Smooth muscle cell (in vitro differentiated cells): ENCODE measurements around the gene ZSCAN5A. TPM values are rescaled to one million over a fixed set of nuclear protein-coding genes. Genes with fewer than 3 reads are reported as not detected.
"Not testable (repeated sequence)": the region's sequence is repeated elsewhere in the genome, so short reads cannot be mapped to it uniquely, and the experiment has no call there.

Experiments
- DNase-seq: peaks from one replicate; lab custom pipeline; 2025; ENCODE audit not compliant: unreplicated experiment; lab: John Stamatoyannopoulos, UW
- H2AFZ ChIP-seq: fragments of 200-600 bp; sonication (generic); 2 replicates; pipeline ENCODE4 v1.6.0; 2016; ENCODE audit warnings: antibody characterized with exemption, low read depth, mild to moderate bottlenecking
- H3F3A ChIP-seq: fragments of 200-600 bp; sonication (generic); 2 replicates; pipeline ENCODE4 v1.6.0; 2017; ENCODE audit warnings: antibody characterized with exemption, low read depth
- H3K27ac ChIP-seq: fragments of 200-600 bp; sonication (generic); 2 replicates; pipeline ENCODE4 v1.5.1; 2016; ENCODE audit warnings: low read depth, mild to moderate bottlenecking
- H3K27me3 ChIP-seq: fragments of 200-600 bp; sonication (generic); 2 replicates; pipeline ENCODE4 v1.6.1; 2016; ENCODE audit warnings: low read depth, mild to moderate bottlenecking
- H3K36me3 ChIP-seq: fragments of 200-600 bp; sonication (generic); 2 replicates; pipeline ENCODE4 v1.5.1; 2016; ENCODE audit warnings: low read depth
- H3K4me1 ChIP-seq: fragments of 200-600 bp; sonication (generic); 2 replicates; pipeline ENCODE4 v1.5.1; 2016; ENCODE audit warnings: low read depth
- H3K4me2 ChIP-seq: fragments of 200-600 bp; sonication (generic); 2 replicates; pipeline ENCODE4 v1.6.0; 2016; ENCODE audit warnings: mild to moderate bottlenecking
- H3K4me3 ChIP-seq: fragments of 200-600 bp; sonication (generic); 2 replicates; pipeline ENCODE4 v1.5.1; 2016; ENCODE audit warnings: mild to moderate bottlenecking
- H3K79me2 ChIP-seq: fragments of 200-600 bp; sonication (generic); 2 replicates; pipeline ENCODE4 v1.6.0; 2016; ENCODE audit warnings: low read depth, mild to moderate bottlenecking
- H3K9ac ChIP-seq: fragments of 200-600 bp; sonication (generic); 2 replicates; pipeline ENCODE4 v1.6.0; 2016; ENCODE audit warnings: low read depth
- H3K9me3 ChIP-seq: fragments of 200-600 bp; sonication (generic); replicated peaks from 2 replicates; pipeline ENCODE4 v1.5.1; 2016; ENCODE audit warnings: low read depth
- H4K20me1 ChIP-seq: fragments of 200-600 bp; sonication (generic); 2 replicates; pipeline ENCODE4 v1.6.0; 2016; ENCODE audit warnings: low read depth
- WGBS: methylation state at CpG from one replicate; pipeline ENCODE4 v1.1.7; 2016; ENCODE audit warnings: low lambda C conversion rate; 5-methylcytosine and 5-hydroxymethylcytosine counted together
- polyA plus RNA-seq: library from polyadenylated mRNA; unstranded; fragments of >200 nt; fragmentation: Nextera tagmentation; extraction: Ambion mirVana; gene quantifications from 2 replicates; pipeline ENCODE4 v1.2.1, GENCODE V29; 2016
- total RNA-seq: library from RNA; depleted of rRNA; stranded (reverse); fragments of >200 nt; gene quantifications from 2 replicates; pipeline ENCODE4 v1.2.3, GENCODE V29; 2014
- TF ChIP-seq, protein P1 (sequence below): fragments of 200-600 bp; sonication (generic); IDR thresholded peaks from 2 replicates; pipeline ENCODE4 v1.5.1; 2017; ENCODE audit warnings: borderline replicate concordance, mild to moderate bottlenecking, antibody characterized with exemption; ENCODE audit not compliant: insufficient read depth, poor library complexity, severe bottlenecking

ZSCAN5A gene
- total and polyA plus RNA-seq, 2 experiments from 2014 or later: 4.7 to 5.3 TPM

DNA sequence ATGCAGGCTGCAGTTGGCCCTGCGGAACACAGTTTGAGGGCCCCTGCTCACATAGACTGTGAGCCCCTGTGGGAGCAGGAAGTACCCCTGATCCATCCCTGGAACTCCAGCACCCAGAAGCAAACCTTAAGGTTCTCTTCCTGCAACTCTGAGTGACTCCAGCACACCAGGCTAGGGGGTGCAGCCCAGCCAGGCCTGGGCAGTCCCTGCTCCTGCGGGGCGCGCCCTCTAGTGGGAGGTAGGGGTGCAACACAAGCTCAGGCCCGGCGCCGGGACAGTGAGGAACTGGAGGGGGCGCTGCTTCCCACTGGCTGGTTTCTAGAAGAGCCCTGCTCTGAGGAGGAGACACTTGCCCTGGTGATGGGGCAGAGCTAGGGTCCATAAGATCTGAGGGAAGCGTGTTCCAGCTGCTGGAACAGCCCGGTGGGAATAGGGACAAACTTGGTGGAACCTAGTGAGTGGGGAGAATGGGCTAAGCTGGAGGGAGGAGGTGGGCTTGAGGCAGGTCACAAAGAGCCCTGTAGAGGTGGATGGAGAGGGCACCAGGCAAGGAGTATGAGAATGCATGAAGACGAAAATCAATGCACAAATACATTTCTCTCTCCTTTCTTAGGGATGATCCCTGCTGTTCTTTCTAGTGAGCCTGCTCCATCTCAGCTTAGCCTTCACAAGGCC, 5.0 kb downstream of the ZSCAN5A start:
- no peaks in the 10 kb centered on the region for H4K20me1 ChIP-seq
- H3K9ac ChIP-seq: no peak overlapping the region
- TF ChIP-seq, protein P1, sequence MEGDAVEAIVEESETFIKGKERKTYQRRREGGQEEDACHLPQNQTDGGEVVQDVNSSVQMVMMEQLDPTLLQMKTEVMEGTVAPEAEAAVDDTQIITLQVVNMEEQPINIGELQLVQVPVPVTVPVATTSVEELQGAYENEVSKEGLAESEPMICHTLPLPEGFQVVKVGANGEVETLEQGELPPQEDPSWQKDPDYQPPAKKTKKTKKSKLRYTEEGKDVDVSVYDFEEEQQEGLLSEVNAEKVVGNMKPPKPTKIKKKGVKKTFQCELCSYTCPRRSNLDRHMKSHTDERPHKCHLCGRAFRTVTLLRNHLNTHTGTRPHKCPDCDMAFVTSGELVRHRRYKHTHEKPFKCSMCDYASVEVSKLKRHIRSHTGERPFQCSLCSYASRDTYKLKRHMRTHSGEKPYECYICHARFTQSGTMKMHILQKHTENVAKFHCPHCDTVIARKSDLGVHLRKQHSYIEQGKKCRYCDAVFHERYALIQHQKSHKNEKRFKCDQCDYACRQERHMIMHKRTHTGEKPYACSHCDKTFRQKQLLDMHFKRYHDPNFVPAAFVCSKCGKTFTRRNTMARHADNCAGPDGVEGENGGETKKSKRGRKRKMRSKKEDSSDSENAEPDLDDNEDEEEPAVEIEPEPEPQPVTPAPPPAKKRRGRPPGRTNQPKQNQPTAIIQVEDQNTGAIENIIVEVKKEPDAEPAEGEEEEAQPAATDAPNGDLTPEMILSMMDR: peak; percentile 73
- no peak overlapping the region for H2AFZ ChIP-seq
- no peak overlapping the region for H3K4me2 ChIP-seq
- H3F3A ChIP-seq: no peaks in the 10 kb centered on the region
- peaks cover 11% of the 10 kb centered on the region for H3K79me2 ChIP-seq
- peaks cover 5% of the 10 kb centered on the region for H3K4me1 ChIP-seq
- no peaks in the 10 kb centered on the region for H3K27me3 ChIP-seq
- H3K4me3 ChIP-seq: no peak overlapping the region
- H3K9me3 ChIP-seq: no peaks in the 10 kb centered on the region
- no peaks in the 10 kb centered on the region for H3K36me3 ChIP-seq
- WGBS: 70% methylated on average over 11 of the region's 11 CpGs
- H3K27ac ChIP-seq: no peak overlapping the region
- DNase-seq: no peak

DNA sequence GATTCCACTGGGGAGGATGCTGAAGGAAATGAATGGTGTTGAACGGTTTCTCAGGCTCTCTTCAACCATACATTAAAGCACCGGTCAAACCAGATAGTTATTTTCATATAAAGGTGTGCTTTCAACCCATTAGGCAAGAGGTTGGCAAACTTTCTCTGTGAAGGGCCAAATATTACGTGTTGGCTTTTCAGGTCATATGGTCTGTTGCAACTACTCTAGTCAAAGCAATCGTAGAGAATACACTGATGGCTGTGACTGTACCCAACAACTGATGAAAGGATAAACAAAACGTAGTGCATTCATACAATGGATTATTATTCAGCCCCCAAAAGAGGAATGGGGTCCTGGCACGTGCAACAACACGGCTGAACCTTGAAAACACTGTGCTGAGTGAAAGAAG, 5.8 kb downstream of the ZSCAN5A start:
- Histone ChIP-seq H3K4me1 (peaks cover 4% of the 10 kb centered on the region), H3K27ac (no peak overlapping the region), H2AFZ (no peak overlapping the region), H3K4me3 (no peak overlapping the region), H3K4me2 (no peak overlapping the region), H3K27me3 (no peaks in the 10 kb centered on the region), H3F3A (no peaks in the 10 kb centered on the region), H3K9ac (no peak overlapping the region), H3K79me2 (peaks cover 11% of the 10 kb centered on the region), H4K20me1 (no peaks in the 10 kb centered on the region), H3K9me3 (no peaks in the 10 kb centered on the region), H3K36me3 (no peaks in the 10 kb centered on the region)
- TF ChIP-seq, protein P1: no peak
- WGBS: 95% methylated on average over 7 of the region's 7 CpGs
- DNase-seq: no peak

GRCh38 chr19:56307062-56307461, 7.6 kb downstream of the ZSCAN5A start:
- not testable (repeated sequence) for H3K79me2 ChIP-seq, H3K4me3 ChIP-seq, H3K9me3 ChIP-seq, H3K4me2 ChIP-seq, H4K20me1 ChIP-seq, H3K36me3 ChIP-seq, H3K4me1 ChIP-seq, H3K27ac ChIP-seq, H3K27me3 ChIP-seq, DNase-seq, H3K9ac ChIP-seq, H3F3A ChIP-seq, H2AFZ ChIP-seq
- 91% methylated on average over 6 of the region's 6 CpGs for WGBS

DNA sequence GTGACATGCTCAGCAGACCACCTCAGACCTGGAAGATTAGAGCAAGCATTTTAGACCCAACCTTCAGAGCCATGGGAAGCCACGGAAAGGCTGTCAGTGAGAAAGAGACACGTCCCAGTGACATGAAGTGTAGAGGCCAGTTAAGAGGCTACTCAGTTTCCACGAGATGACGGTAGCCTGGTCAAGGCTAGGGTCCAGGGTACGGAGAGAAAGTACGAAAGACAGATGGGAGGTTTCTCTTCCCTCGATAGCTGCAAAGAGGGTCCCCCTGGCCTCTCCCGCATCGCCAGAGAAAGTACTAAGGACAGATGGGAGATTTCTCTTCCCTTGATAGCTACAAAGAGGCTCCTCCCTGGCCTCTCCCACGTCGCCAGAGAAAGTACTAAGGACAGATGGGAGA, 8.6 kb downstream of the ZSCAN5A start:
- no peak overlapping the region for H3K27ac ChIP-seq
- no peak overlapping the region for H3K9ac ChIP-seq
- no peaks in the 10 kb centered on the region for H3K4me1 ChIP-seq
- no peaks in the 10 kb centered on the region for H3K36me3 ChIP-seq
- no peak for DNase-seq
- H3K4me3 ChIP-seq: no peak overlapping the region
- no peak overlapping the region for H2AFZ ChIP-seq
- no peaks in the 10 kb centered on the region for H3K79me2 ChIP-seq
- H3F3A ChIP-seq: no peaks in the 10 kb centered on the region
- 92% methylated on average over 11 of the region's 11 CpGs for WGBS
- H3K4me2 ChIP-seq: no peak overlapping the region
- no peaks in the 10 kb centered on the region for H3K27me3 ChIP-seq
- no peaks in the 10 kb centered on the region for H3K9me3 ChIP-seq
- TF ChIP-seq, protein P1: no peak
- H4K20me1 ChIP-seq: no peaks in the 10 kb centered on the region
